ENCODE results near the gene CRNN. TPM values are rescaled to one million over a fixed set of nuclear protein-coding genes. Genes with fewer than 3 reads are reported as not detected.
A peak's percentile ranks its signal among the peaks of the same experiment; 100 is the strongest.

The CRNN gene
- total RNA-seq, 1 donor from 2014 or later, result not detected

- no peak overlapping the region for H3K27ac Mint-ChIP-seq (ENCODE audit: unreplicated experiment)
- no peaks in the 10 kb centered on the region for H3K4me1 Mint-ChIP-seq (ENCODE audit: low read depth)
- peaks cover 6% of the 10 kb centered on the region for H3K27me3 Mint-ChIP-seq (ENCODE audit: low read depth)
- no peaks in the 10 kb centered on the region for H3K9me3 Mint-ChIP-seq (ENCODE audit: low read depth)
- no peak overlapping the region for H3K4me3 Mint-ChIP-seq (ENCODE audit: unreplicated experiment)
- no peaks in the 10 kb centered on the region for H3K36me3 Mint-ChIP-seq (ENCODE audit: low read depth)
- no peak for TF ChIP-seq CTCF (IDR thresholded peaks at IDR 0.05)
- no peak for DNase-seq (ENCODE audit: low spot score)
Observed at GRCh38 chr1:152442301-152442700, 28.2 kb upstream of the CRNN start.

GRCh38 chr1:152441756-152442155, 27.7 kb upstream of the CRNN start:
- Mint-ChIP-seq H3K27me3 (ENCODE audit: low read depth) (peaks cover 6% of the 10 kb centered on the region), H3K4me1 (ENCODE audit: low read depth) (no peaks in the 10 kb centered on the region), H3K27ac (ENCODE audit: unreplicated experiment) (peak overlapping the region; percentile 18), H3K4me3 (ENCODE audit: unreplicated experiment) (no peak overlapping the region), H3K9me3 (ENCODE audit: low read depth) (no peaks in the 10 kb centered on the region), H3K36me3 (ENCODE audit: low read depth) (no peaks in the 10 kb centered on the region)
- TF ChIP-seq CTCF (IDR thresholded peaks at IDR 0.05), result no peak
- DNase-seq (ENCODE audit: low spot score), result no peak

GRCh38 chr1:152440635-152441471, 26.8 kb upstream of the CRNN start:
- Mint-ChIP-seq H3K4me3 (ENCODE audit: unreplicated experiment) (no peak overlapping the region), H3K27me3 (ENCODE audit: low read depth) (peaks cover 6% of the 10 kb centered on the region), H3K9me3 (ENCODE audit: low read depth) (no peaks in the 10 kb centered on the region), H3K4me1 (ENCODE audit: low read depth) (no peaks in the 10 kb centered on the region), H3K36me3 (ENCODE audit: low read depth) (no peaks in the 10 kb centered on the region), H3K27ac (ENCODE audit: unreplicated experiment) (no peak overlapping the region)
- peak; percentile 76 for TF ChIP-seq CTCF (IDR thresholded peaks at IDR 0.05)
- no peak for DNase-seq (ENCODE audit: low spot score)

GRCh38 chr1:152436593-152437496, 22.8 kb upstream of the CRNN start:
- Mint-ChIP-seq H3K36me3 (ENCODE audit: low read depth) (no peaks in the 10 kb centered on the region), H3K27me3 (ENCODE audit: low read depth) (peaks cover 6% of the 10 kb centered on the region), H3K4me3 (ENCODE audit: unreplicated experiment) (no peak overlapping the region), H3K27ac (ENCODE audit: unreplicated experiment) (no peak overlapping the region), H3K9me3 (ENCODE audit: low read depth) (no peaks in the 10 kb centered on the region), H3K4me1 (ENCODE audit: low read depth) (no peaks in the 10 kb centered on the region)
- TF ChIP-seq CTCF (IDR thresholded peaks at IDR 0.05), result no peak
- DNase-seq (ENCODE audit: low spot score), result no peak

GRCh38 chr1:152427458-152427857, 13.4 kb upstream of the CRNN start:
- no peak overlapping the region for H3K4me3 Mint-ChIP-seq (ENCODE audit: unreplicated experiment)
- no peaks in the 10 kb centered on the region for H3K27me3 Mint-ChIP-seq (ENCODE audit: low read depth)
- no peaks in the 10 kb centered on the region for H3K4me1 Mint-ChIP-seq (ENCODE audit: low read depth)
- TF ChIP-seq CTCF (IDR thresholded peaks at IDR 0.05), result no peak
- no peaks in the 10 kb centered on the region for H3K36me3 Mint-ChIP-seq (ENCODE audit: low read depth)
- DNase-seq (ENCODE audit: low spot score), result no peak
- H3K27ac Mint-ChIP-seq (ENCODE audit: unreplicated experiment), result no peak overlapping the region
- H3K9me3 Mint-ChIP-seq (ENCODE audit: low read depth), result peaks cover 20% of the 10 kb centered on the region

All from chondrocyte (in vitro differentiated cells).